ENCODE results near the gene GRHL1. TPM values are rescaled to one million over a fixed set of nuclear protein-coding genes. Genes with fewer than 3 reads are reported as not detected.

The GRHL1 gene
- total RNA-seq, 1 experiment from 2014 or later: 2.5 TPM

GRCh38 chr2:9991829-9992273 is 40.4 kb downstream of the GRHL1 start:
- Histone ChIP-seq H3K4me2 (ENCODE audit: insufficient read depth, insufficient read length, low read length) (no peak overlapping the region), H3K27me3 (ENCODE audit: insufficient read depth, low read length) (no peaks in the 10 kb centered on the region), H3K14ac (ENCODE audit: insufficient read depth, low read length) (no peak overlapping the region), H3K23ac (ENCODE audit: insufficient read length, low read depth, low read length) (no peak overlapping the region), H2AFZ (ENCODE audit: low read length) (no peak overlapping the region), H3K56ac (ENCODE audit: insufficient read length, low read depth, low read length) (no peak overlapping the region), H3K23me2 (ENCODE audit: insufficient read length, low read depth, low read length, poor library complexity, severe bottlenecking) (no peaks in the 10 kb centered on the region), H3T11ph (ENCODE audit: low read length) (no peak overlapping the region), H3K9ac (ENCODE audit: extremely low read depth, insufficient read length, low read length) (no peak overlapping the region), H2BK5ac (ENCODE audit: insufficient read length, low read length) (no peak overlapping the region), H4K20me1 (ENCODE audit: control insufficient read depth, insufficient read depth, insufficient read length) (no peaks in the 10 kb centered on the region), H2BK15ac (ENCODE audit: low read depth, low read length) (no peak overlapping the region), H3K79me1 (ENCODE audit: insufficient read depth, low read depth, low read length, poor library complexity, severe bottlenecking) (no peaks in the 10 kb centered on the region), H3K18ac (ENCODE audit: insufficient read length, low read depth, low read length) (no peak overlapping the region), H4K5ac (ENCODE audit: insufficient read length, low read depth, low read length) (no peak overlapping the region), H3K27ac (ENCODE audit: insufficient read length, low read depth, low read length) (no peak overlapping the region), H2AK5ac (ENCODE audit: insufficient read length, low read length) (no peak overlapping the region), H3K79me2 (ENCODE audit: insufficient read depth, low read length) (no peaks in the 10 kb centered on the region), H4K8ac (replicated peaks; ENCODE audit: insufficient read length, low read depth, low read length) (no peak overlapping the region), H2BK20ac (ENCODE audit: low read depth, low read length, poor library complexity, severe bottlenecking) (no peak overlapping the region), H3K9me3 (ENCODE audit: control insufficient read depth, low read depth, low read length) (no peaks in the 10 kb centered on the region), H2BK12ac (ENCODE audit: insufficient read length, low read depth, low read length) (no peak overlapping the region), H3K4ac (ENCODE audit: low read depth, low read length) (no peak overlapping the region), H4K91ac (ENCODE audit: insufficient read length, low read depth, low read length) (no peak overlapping the region), H3K4me1 (ENCODE audit: insufficient read depth, low read length) (no peaks in the 10 kb centered on the region), H2BK120ac (ENCODE audit: low read depth, low read length, poor library complexity, severe bottlenecking) (no peak overlapping the region)
- WGBS (ENCODE audit: extremely low coverage, insufficient read length, low lambda C conversion rate): no CpG with 5 or more reads among the region's 6 CpGs
- Mint-ChIP-seq H3K27me3 (ENCODE audit: low read depth) (peaks cover 3% of the 10 kb centered on the region; the same call in 1 of the 2 replicates), H3K4me1 (peaks cover 6% of the 10 kb centered on the region in 2 experiments; a peak in 3 of 4 replicates), H3K9me3 (no peaks in the 10 kb centered on the region), H3K36me3 (ENCODE audit: insufficient read depth in 1 of 3, low read depth in 3 of 3) (peaks cover 0 to 5% (median 0%) of the 10 kb centered on the region in 3 experiments; a peak in 1 of 7 replicates), H3K4me3 (no peak overlapping the region), H3K27ac (no peak overlapping the region)
- TF ChIP-seq, protein P1, sequence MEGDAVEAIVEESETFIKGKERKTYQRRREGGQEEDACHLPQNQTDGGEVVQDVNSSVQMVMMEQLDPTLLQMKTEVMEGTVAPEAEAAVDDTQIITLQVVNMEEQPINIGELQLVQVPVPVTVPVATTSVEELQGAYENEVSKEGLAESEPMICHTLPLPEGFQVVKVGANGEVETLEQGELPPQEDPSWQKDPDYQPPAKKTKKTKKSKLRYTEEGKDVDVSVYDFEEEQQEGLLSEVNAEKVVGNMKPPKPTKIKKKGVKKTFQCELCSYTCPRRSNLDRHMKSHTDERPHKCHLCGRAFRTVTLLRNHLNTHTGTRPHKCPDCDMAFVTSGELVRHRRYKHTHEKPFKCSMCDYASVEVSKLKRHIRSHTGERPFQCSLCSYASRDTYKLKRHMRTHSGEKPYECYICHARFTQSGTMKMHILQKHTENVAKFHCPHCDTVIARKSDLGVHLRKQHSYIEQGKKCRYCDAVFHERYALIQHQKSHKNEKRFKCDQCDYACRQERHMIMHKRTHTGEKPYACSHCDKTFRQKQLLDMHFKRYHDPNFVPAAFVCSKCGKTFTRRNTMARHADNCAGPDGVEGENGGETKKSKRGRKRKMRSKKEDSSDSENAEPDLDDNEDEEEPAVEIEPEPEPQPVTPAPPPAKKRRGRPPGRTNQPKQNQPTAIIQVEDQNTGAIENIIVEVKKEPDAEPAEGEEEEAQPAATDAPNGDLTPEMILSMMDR (conservative IDR thresholded peaks at IDR 0.05): no peak
- DNase-seq: no peak
